UCSD-AML1 (cell line): ENCODE data around the gene SPTLC3.

ENCODE experiments used
- DNase-seq: peaks from one replicate; lab custom pipeline; 2025; ENCODE audit not compliant: unreplicated experiment; lab: John Stamatoyannopoulos, UW

The SPTLC3 gene

DNA sequence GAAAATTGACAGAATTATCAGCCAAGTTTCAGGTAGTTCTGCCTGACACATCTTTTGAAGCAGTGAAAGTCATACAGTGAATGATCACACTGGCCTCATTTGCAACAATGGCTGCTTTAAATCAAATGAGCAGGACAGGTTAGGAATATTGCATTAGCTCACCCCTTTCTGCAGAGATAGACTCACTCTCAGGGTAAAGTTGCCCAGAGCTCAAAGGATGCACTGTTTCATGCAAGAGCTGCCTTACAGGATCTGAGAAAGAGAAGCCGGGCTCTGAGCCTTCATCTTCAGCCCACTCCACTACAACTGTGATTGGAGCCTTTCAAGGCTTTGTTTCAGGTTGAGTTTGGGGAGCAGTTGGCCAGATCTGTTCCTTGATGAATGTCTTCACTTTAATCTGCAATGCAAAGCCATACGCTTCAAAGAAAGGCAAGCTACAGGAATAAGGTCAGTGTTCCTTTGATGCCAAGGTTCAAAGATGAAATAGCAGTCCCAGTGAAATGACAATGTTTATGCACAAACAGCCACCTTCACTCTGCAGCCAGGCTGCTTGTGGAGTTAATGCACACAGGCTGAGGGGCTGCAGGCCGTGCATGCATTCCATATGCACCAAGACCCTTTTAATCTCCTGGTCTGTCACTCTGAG, 121.4 kb downstream of the SPTLC3 start:
- no peak for DNase-seq

DNA sequence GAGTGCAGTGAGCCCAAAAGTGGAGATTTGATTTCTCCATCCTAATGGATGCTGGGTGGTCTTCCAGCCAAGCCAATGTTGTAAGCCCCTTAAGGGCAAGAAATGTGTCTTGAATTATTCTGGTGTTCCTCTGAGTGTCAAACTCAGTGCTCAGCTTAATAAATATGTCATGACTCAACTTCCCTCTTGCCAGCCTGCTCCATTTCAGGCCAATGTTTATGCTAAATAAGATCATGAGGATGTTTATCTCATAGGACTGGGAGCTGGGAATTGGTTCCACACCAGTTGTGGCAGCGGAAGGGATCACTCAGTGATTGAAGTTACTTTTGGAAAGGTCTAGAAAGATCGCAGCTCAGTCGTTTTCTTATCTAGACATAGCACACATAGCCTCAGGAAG, 121.9 kb downstream of the SPTLC3 start:
- no peak for DNase-seq

- DNase-seq, result no peak
Observed at GRCh38 chr20:13131688-13132087, 122.9 kb downstream of the SPTLC3 start.

GRCh38 chr20:13139459-13140150, 130.8 kb downstream of the SPTLC3 start:
- no peak for DNase-seq

DNA sequence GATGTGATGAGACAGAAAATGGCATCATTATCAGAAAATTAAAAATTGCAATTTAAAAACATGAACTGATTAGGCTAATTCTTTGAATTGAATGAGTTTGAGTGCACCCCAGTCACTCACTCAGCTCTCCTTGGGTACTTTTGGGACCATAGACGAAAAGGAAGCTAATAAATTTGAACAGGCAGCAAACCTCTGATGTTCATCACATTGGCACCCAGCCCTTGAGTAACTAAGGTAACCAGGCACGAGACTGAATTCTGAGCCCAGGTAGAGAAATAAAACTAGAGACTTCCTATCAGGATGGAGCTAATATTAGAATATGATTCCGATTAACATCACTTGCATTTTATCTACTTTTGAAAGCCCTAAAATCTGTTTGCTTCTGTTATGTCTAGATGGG, 131.4 kb downstream of the SPTLC3 start:
- no peak for DNase-seq

GRCh38 chr20:13140775-13141174, 132.0 kb downstream of the SPTLC3 start:
- DNase-seq, result no peak

DNA sequence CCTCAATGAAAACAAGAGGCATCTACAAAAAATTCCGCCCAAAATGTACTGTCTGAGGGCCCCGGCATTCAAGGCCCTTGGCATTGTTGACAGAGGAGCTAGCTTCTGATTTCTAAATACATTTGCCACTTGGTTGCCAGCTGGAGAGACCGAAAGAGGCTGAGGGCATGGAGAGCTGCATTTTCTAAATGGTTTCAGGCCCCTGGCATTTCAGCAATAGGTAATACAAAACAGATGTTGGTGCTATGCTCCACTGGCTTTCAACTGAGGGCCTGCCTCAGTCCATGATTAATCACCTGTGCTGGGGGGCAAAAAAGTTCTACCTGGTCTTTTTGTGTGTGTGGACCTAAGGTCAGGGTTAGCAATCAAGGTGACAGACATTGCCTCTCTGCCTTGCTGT, 132.8 kb downstream of the SPTLC3 start:
- DNase-seq, result no peak

DNA sequence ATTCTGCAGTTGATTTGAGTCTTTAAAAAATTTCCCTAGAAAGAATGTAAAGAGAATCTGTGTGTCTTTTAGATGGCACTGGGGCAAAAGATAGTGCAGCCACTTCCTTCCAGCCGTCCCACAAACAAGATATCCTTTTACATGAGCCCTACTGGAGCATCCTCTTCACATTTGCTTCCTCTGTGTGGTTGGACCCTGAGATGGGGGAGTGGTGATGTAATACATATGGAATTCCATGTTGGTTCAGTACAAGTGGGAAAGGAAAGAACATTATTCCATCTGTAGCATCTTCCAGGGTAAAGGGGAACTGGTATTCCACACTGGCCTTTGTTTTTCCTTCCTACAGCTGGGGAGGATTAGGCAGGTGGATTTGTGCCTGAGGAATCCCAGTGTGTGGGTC, 133.4 kb downstream of the SPTLC3 start:
- no peak for DNase-seq

GRCh38 chr20:13147071-13147963, 138.5 kb downstream of the SPTLC3 start:
- no peak for DNase-seq

- no peak for DNase-seq
Observed at GRCh38 chr20:13147971-13148370, 139.2 kb downstream of the SPTLC3 start.

DNA sequence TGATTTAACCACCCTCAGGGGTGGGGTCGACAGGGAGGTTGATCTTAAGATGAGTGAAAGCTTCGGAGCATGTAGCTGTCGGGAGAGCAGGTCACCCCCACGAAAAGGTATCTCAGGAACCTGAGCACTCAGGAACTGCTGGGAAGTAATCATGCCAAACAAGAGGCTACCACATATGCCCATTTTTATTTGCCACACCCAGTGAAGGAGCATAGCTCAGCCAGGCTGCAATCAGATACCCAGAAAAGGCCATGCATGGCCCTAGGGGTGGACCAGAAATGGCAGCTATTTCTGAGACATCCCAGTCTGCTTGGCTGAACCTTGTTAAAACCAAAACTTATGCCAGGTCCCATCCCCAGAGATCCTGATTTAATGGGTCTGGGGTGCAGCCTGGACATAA, 139.6 kb downstream of the SPTLC3 start:
- no peak for DNase-seq

GRCh38 chr20:13148961-13149360, 140.2 kb downstream of the SPTLC3 start:
- DNase-seq, result no peak

DNA sequence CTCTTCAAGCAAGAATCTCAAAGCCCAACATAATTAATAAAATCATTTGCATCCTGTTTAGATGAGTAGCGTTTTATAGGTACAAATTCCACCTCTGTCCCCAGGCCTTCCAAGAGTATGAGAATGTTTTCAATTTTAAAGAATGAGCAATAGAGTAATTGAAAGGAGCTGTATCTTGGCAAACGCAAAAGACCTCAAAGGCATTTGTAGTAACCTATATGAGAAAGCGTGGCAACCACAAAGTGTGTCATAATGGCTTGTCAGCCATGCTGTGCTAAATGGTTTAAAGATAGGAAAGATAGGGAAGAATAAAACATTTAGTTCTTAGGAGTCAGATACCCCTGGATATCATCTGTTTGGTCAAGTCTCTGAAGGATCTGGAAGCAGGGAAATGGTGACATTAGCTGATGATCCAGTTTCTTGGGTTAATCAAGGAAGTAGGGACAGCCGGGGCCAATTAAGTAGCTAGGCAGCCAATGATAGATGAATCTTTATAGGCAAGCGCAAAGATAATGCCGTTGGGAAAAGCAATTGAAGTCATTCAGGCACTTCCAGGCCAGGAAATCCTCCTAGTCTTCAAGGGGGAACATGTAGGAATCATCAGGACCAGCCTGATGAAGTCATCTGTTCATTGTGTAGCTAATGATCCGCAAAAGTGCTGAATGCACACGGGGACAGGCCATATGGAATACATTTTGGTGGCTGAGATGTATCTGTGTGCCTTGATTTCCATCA, 140.8 kb downstream of the SPTLC3 start:
- DNase-seq, result no peak

GRCh38 chr20:13158369-13158768, 149.6 kb downstream of the SPTLC3 start:
- DNase-seq, result no peak

- DNase-seq, result no peak
Observed at GRCh38 chr20:13159889-13160288, 151.1 kb downstream of the SPTLC3 start.

DNA sequence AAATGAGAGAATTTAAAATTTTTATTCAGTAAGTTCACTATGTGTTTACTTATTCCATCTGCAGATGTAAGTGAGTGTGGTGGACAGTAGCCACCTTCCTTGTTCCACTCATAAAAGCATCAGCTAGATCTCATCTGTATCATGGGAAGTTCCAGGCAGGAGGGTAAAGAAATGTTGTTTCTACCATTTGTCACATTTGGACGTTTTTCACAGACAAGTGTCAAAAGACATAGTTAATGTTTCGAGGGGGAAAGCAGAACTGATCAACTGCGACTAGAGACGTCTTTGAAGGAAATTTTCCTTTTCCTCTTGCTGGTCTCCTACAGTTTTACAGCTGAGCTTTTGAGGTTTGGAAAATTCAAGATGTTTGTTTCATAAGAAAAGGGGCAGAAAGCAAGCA, 156.4 kb downstream of the SPTLC3 start:
- no peak for DNase-seq

DNA sequence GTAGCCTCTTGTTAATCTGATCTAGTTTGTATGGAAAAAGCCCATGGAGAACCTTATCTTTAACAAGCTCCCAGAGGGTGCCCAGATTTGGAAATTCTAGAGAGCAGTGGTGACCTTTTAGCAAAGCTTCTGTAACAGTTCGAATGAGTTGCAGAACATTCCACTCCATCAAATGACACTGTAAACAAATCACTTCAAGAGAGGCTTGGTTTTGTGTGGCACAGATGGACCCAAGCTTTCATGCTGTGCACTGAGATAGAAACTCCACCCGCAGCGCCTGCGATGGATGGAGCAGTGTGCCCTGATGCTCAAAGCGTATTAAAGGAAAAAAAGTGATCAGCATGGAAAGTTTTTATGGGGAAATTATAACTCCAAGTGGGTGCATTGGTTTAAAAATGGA, 157.2 kb downstream of the SPTLC3 start:
- DNase-seq, result no peak

DNA sequence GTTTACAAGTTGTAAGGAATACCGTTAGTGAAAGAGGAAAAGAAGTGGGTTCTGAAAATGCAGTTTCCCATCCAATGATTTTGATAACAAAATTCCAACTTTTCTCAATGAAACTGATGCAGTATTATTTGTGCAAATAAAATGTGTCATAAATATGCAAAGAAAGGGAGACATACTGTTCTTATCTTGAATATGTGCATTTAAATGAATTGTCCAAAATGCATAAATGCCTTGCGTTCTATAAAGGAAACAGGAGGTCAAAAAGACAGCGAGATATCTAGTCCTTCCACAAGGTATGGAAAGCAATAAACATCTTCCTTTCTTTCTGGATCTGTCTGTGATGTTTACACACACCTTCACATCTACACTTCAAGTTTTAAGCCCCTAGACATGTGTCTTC, 157.7 kb downstream of the SPTLC3 start:
- DNase-seq, result no peak

DNA sequence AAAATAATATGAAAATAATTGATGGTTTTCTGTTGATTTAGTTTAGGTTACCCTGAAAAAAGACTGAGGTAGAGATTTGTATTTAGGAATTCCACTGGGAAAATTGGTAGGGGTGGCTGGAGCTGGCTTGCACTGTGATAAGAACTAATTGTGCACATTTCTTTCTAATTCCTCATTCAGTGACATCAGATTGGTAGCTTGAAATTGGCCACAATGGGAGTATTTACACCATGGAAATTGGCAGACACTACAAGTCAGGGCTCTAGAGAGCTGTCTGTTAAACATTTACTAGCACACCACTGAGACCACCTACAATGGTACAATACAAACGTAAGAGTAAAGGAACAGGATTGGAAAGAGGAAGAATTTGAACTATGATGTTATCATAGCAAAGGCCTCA, 160.3 kb downstream of the SPTLC3 start:
- DNase-seq, result no peak

DNA sequence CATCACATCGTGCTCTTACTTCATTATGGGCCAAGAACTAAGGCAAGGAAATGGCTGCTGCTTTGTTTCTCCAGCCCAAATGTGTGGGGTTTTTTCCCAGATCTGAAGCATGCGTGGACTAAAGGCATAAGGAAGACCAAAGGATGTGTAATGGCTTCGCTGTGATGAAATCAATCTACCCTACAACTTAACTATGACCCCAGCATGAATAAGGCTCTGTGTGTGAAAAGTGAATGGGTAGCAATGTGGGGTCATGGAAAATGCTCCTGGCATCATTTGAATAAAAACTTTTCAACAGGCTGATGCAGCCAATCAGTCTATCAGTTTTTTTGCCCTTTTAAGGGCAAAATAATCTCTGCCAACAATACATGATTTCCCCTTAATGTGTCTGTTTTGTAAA, 162.0 kb downstream of the SPTLC3 start:
- no peak for DNase-seq

DNA sequence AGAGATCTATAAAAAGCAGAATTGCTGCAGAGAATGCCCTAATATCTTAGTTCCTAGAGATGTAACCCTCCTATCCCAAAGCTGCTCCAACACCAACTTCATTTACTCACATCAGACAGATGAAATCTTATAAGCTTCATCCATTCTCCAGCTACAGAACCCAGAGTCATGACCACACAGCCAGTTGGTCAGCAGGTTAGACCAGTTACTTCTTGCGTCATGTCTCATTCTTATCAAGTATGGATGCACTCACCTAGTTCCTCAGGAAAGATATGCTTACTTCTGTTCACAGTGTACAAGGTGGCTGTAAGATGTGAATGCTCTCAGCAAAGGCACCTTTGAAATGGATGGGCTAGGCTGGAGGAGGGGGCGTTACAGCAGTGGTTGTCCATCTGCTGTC, 164.4 kb downstream of the SPTLC3 start:
- no peak for DNase-seq
